GM23248 (cell line): ENCODE measurements around the gene AKAP13.

ENCODE experiments used
- EZH2 ChIP-seq: fragments of 200-600 bp; sonication (generic); IDR thresholded peaks from 2 replicates; pipeline ENCODE4 v1.6.1; 2018; ENCODE audit warnings: antibody characterized with exemption, mild to moderate bottlenecking; ENCODE audit not compliant: insufficient read depth, poor library complexity, severe bottlenecking
- EZH2phosphoT487 ChIP-seq: fragments of 200-600 bp; sonication (generic); IDR thresholded peaks from 2 replicates; pipeline ENCODE4 v1.6.1; 2018; ENCODE audit warnings: antibody characterized with exemption, moderate library complexity, mild to moderate bottlenecking, low read depth; ENCODE audit not compliant: insufficient read depth

DNA sequence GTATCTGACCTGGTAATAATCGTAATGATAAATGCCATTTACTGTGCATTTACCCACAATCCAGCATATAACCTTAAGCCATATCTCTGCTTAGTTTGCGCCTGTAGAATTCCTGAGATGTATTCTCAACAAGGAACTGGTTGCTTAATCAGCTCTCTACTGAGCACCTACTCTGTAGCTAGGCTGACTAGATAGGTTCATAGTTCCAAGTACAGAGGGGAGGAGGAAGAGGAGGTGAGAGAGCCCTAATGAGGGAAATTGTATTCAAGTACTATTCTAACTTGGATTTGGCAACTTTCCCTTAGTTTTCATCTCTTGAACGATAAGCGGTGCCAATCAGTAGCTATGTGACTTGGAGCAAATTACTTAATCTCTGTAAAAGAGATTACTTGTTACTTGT is 5.6 kb upstream of the AKAP13 start:
- TF ChIP-seq EZH2 (no peak), EZH2phosphoT487 (no peak)
